Retina (tissue), 1 donor: ENCODE measurements around the gene SNX32.
"Not testable (repeated sequence)": the region's sequence is repeated elsewhere in the genome, so short reads cannot be mapped to it uniquely, and the experiment has no call there.

ENCODE experiments used
- DNase-seq: peaks from one replicate; pipeline ENCODE4 v3.0.0-alpha.2; 2016

SNX32 gene

GRCh38 chr11:65829459-65829858 is 4.3 kb upstream of the SNX32 start:
- no peak for DNase-seq

GRCh38 chr11:65832231-65832630 is 1.5 kb upstream of the SNX32 start:
- DNase-seq = not testable (repeated sequence)

GRCh38 chr11:65834202-65834601 is 439 bp downstream of the SNX32 start:
- DNase-seq = no peak

- no peak for DNase-seq
These were observed 8.4 kb downstream of the SNX32 start for GRCh38 chr11:65842144-65842543.

GRCh38 chr11:65843811-65844210 is 10.0 kb downstream of the SNX32 start:
- no peak for DNase-seq

- no peak for DNase-seq
These were observed 10.6 kb downstream of the SNX32 start for GRCh38 chr11:65844231-65844872.

- DNase-seq = no peak
These were observed 14.0 kb downstream of the SNX32 start for GRCh38 chr11:65847746-65848145.

- not testable (repeated sequence) for DNase-seq
These were observed 14.9 kb downstream of the SNX32 start for GRCh38 chr11:65848693-65849092.

- no peak for DNase-seq
These were observed 15.6 kb downstream of the SNX32 start for GRCh38 chr11:65849366-65849765.

- no peak for DNase-seq
These were observed 16.0 kb downstream of the SNX32 start for GRCh38 chr11:65849771-65850216.

- no peak for DNase-seq
These were observed 16.7 kb downstream of the SNX32 start for GRCh38 chr11:65850217-65851082.

GRCh38 chr11:65851083-65851579 is 17.4 kb downstream of the SNX32 start:
- DNase-seq = no peak

GRCh38 chr11:65851811-65852507 is 18.2 kb downstream of the SNX32 start:
- DNase-seq = no peak

- no peak for DNase-seq
These were observed 18.9 kb downstream of the SNX32 start for GRCh38 chr11:65852508-65853245.

GRCh38 chr11:65853246-65853979 is 19.6 kb downstream of the SNX32 start:
- DNase-seq = no peak

- no peak for DNase-seq
These were observed 20.4 kb downstream of the SNX32 start for GRCh38 chr11:65854161-65854592.

GRCh38 chr11:65854852-65855837 is 21.4 kb downstream of the SNX32 start:
- DNase-seq = no peak

GRCh38 chr11:65855927-65856363 is 22.2 kb downstream of the SNX32 start:
- DNase-seq = no peak

- peak; percentile 79 for DNase-seq
These were observed 23.1 kb downstream of the SNX32 start for GRCh38 chr11:65856689-65857499.

- DNase-seq = no peak
These were observed 23.7 kb downstream of the SNX32 start for GRCh38 chr11:65857500-65857852.
